GM10266 (cell line): Measurements from ENCODE around the gene CLPX.

Source experiments
- DNase-seq: peaks from one replicate; pipeline ENCODE4 v3.0.0; 2012; ENCODE audit errors: extremely low spot score
- TF ChIP-seq, protein P1 (sequence below): IDR thresholded peaks from 2 replicates; pipeline ENCODE4 v1.5.1; 2012; ENCODE audit warnings: mild to moderate bottlenecking, low read depth; ENCODE audit not compliant: control insufficient read depth, insufficient read depth; ENCODE audit errors: missing control alignments

The CLPX gene

DNA sequence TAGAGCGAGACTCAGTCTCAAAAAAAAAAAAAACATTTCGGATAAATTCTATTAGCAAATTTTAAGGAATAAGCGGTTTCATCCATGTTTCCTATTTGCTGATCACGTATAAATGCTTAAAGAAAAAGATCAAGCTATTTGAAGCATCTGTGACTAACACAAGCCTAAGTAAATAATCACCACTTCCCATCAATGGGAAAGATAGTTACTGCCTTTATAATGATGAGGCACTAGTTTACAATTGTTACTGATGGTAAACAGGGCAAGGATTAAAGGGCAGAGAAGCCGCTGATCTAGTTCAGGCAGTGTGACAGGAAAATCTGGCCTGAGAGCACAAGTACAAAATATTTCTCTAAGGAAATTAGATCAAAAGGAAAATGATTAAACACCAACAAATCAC is 13.7 kb downstream of the CLPX start:
- DNase-seq, result no peak
- TF ChIP-seq, protein P1, sequence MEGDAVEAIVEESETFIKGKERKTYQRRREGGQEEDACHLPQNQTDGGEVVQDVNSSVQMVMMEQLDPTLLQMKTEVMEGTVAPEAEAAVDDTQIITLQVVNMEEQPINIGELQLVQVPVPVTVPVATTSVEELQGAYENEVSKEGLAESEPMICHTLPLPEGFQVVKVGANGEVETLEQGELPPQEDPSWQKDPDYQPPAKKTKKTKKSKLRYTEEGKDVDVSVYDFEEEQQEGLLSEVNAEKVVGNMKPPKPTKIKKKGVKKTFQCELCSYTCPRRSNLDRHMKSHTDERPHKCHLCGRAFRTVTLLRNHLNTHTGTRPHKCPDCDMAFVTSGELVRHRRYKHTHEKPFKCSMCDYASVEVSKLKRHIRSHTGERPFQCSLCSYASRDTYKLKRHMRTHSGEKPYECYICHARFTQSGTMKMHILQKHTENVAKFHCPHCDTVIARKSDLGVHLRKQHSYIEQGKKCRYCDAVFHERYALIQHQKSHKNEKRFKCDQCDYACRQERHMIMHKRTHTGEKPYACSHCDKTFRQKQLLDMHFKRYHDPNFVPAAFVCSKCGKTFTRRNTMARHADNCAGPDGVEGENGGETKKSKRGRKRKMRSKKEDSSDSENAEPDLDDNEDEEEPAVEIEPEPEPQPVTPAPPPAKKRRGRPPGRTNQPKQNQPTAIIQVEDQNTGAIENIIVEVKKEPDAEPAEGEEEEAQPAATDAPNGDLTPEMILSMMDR, result no peak

DNA sequence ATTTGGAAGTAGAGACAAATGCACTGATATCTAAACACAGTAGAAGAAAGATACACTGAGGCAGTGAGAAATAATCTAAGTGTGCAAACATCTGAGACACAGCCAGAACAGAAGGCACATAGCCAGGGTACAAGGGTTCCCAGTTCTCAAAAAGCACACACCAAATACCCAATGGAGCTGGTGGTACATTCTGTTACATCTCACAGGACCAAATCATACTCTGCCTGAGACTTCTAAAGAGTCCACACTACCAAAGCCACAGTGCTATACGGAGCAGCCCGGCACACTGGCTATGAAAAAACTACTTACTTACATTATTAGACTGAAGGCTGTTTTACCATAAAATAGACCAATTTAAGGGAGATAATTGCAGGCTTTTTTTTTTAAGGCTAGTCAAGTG is 19.3 kb downstream of the CLPX start:
- no peak for DNase-seq
- TF ChIP-seq, protein P1, result no peak

DNA sequence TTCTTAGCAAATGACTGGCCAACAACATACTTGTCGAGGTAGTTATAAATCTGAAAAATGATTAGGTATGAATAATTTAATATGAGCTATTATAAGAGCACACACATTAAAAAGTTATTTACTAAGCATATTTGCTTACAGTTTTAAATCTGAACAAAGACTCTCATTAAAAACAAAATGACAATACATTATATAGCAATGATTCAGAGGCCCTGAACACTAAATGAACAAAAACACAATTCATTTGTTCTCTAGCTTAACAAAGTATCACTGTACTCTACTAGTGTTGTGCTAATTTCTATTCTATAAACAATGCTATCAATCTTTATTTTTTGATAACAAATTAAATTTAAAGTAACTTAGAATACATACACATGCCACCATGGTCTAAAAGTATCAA is 21.0 kb downstream of the CLPX start:
- TF ChIP-seq, protein P1, result no peak
- DNase-seq, result no peak

DNA sequence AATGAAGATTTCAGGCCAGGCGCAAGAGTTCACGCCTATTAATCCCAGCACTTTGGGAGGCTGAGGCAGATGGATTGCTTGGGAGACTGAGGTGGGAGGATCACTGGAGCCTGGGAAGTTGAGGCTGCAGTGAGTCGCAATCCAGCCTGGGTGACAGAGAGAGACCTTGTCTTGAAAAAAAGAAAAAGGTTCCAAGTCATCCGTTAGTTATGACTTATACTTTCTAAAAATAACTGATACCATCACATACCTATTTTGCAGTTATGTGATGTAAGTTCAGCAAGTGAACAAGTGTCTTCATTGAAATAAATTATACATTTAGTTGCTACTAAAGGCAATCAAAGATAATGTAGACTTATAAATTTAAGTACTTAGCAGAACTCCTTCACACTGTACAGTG is 22.1 kb downstream of the CLPX start:
- no peak for DNase-seq
- TF ChIP-seq, protein P1, result no peak

DNA sequence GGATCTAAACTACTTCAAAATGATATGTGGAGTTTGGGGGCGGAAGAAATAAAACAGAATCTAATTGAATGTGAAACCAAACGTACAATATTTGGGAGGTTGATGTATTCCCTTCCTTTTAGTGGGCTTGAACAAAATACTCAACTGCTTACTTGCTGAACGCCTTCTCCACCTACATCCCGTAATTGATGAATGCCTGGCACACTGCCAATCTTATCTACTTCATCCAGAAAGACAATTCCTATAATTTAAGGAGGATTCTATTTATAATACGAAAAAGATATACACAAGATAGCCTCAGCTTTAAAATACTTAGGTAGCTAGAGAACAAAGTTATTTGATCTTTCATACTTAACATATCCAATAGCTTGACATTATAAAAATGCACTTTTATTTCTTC is 28.4 kb downstream of the CLPX start:
- no peak for DNase-seq
- TF ChIP-seq, protein P1, result no peak

DNA sequence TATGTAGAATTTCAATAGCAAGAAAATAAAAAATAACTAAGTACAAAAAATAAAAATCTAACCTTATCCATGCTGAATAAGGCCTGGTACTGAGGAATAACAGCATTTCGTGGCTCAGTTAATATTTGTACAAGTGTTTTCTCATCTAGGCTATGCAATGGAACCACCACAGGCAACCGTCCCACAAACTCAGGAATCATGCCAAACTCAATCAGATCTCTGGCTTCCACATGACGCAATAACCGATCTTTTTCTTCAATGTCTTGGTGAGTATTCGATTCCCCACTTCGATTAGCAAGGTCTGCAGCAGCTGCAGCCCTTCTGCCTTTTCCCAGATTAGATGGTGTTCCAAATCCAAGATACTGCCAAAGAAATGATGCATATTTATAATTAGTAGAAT is 30.4 kb downstream of the CLPX start:
- no peak for DNase-seq
- TF ChIP-seq, protein P1, result no peak

DNA sequence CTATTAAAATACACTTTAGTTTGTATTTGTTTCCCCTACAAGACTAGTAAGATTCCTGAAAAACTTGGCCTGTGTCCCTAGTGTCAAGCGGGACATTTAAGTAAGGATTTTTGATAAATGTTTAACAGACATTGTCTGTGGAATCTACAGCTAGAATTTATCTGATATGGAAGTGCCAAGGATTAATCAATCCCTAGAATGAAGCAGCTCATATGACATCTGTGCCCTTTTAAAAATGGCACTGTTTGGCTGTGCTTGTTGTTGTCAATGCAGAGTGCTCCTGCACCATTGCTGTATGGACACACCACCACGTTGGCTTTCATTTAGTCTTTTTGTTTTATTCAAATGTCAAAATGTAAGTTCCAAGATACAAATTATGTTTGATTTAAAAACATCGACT is 37.2 kb downstream of the CLPX start:
- DNase-seq, result no peak
- TF ChIP-seq, protein P1, result no peak
